ENCODE data around the gene WWOX.

Gene WWOX

DNA sequence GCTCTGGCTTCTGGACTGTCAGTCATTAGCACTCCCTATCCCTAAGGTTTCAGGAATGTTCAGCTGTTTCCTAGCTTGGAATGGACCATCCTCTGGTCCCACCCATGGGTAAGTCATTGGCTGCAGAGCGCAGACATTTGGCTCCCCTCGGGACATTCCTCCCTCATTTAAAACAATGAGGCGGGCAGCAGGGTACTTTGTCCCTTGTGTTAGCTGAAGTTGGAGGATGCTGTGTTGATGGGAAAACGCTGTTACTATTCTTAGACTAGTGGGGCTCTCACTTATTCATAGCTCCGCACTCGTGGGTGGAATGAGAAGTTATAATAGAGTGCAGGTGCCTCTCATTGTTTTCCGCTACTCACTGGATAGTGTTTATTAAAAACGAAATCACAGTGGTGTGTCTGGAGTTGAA lies 673.8 kb downstream of the WWOX start:
- TF ChIP-seq OSR1 (CRISPR knock-in tag; IDR thresholded peaks at IDR 0.05) (no peak), ISL1 (CRISPR knock-in tag; IDR thresholded peaks at IDR 0.05) (no peak), ESRRG (CRISPR knock-in tag; IDR thresholded peaks at IDR 0.05) (no peak), ZNF70 (CRISPR knock-in tag; IDR thresholded peaks at IDR 0.05) (no peak), RARB (CRISPR knock-in tag; IDR thresholded peaks at IDR 0.05) (no peak)
- no peak for ATAC-seq

GRCh38 chr16:78773706-78774105 lies 674.3 kb downstream of the WWOX start:
- no peak for ATAC-seq
- no peak for TF ChIP-seq CSDC2 (CRISPR knock-in tag; IDR thresholded peaks at IDR 0.05)

DNA sequence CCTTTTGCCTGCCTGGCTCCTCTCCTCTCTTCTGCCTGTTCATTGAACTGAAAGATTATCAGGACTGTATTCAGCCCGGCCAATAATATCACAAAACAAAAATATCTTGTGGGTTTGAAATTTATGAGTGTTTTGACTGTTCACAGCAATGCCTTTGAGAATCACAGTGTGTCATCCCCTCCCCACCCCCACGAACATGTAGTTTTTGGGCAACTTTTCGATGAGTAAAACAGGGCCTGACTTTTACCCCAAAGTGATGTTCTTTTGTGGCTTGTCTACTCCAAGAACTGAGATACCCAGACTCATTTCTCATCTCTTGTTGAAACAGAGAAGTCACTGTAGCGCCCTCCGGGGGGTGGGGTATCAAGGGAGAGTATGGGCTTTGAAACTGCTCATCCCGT lies 675.7 kb downstream of the WWOX start:
- no peak for ATAC-seq
- TF ChIP-seq ZC3H10 (CRISPR knock-in tag; IDR thresholded peaks at IDR 0.05) = no peak
- TF ChIP-seq PATZ1 (CRISPR knock-in tag; IDR thresholded peaks at IDR 0.05; ENCODE audit: borderline replicate concordance) = no peak
- no peak for TF ChIP-seq SNAI2 (CRISPR knock-in tag; IDR thresholded peaks at IDR 0.05)
- TF ChIP-seq ESRRG (CRISPR knock-in tag; IDR thresholded peaks at IDR 0.05) = no peak
- TF ChIP-seq, protein P1, sequence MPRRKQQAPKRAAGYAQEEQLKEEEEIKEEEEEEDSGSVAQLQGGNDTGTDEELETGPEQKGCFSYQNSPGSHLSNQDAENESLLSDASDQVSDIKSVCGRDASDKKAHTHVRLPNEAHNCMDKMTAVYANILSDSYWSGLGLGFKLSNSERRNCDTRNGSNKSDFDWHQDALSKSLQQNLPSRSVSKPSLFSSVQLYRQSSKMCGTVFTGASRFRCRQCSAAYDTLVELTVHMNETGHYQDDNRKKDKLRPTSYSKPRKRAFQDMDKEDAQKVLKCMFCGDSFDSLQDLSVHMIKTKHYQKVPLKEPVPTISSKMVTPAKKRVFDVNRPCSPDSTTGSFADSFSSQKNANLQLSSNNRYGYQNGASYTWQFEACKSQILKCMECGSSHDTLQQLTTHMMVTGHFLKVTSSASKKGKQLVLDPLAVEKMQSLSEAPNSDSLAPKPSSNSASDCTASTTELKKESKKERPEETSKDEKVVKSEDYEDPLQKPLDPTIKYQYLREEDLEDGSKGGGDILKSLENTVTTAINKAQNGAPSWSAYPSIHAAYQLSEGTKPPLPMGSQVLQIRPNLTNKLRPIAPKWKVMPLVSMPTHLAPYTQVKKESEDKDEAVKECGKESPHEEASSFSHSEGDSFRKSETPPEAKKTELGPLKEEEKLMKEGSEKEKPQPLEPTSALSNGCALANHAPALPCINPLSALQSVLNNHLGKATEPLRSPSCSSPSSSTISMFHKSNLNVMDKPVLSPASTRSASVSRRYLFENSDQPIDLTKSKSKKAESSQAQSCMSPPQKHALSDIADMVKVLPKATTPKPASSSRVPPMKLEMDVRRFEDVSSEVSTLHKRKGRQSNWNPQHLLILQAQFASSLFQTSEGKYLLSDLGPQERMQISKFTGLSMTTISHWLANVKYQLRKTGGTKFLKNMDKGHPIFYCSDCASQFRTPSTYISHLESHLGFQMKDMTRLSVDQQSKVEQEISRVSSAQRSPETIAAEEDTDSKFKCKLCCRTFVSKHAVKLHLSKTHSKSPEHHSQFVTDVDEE (CRISPR knock-in tag; IDR thresholded peaks at IDR 0.05) = no peak
- TF ChIP-seq, protein P2, sequence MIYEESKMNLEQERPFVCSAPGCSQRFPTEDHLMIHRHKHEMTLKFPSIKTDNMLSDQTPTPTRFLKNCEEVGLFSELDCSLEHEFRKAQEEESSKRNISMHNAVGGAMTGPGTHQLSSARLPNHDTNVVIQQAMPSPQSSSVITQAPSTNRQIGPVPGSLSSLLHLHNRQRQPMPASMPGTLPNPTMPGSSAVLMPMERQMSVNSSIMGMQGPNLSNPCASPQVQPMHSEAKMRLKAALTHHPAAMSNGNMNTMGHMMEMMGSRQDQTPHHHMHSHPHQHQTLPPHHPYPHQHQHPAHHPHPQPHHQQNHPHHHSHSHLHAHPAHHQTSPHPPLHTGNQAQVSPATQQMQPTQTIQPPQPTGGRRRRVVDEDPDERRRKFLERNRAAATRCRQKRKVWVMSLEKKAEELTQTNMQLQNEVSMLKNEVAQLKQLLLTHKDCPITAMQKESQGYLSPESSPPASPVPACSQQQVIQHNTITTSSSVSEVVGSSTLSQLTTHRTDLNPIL (CRISPR knock-in tag; IDR thresholded peaks at IDR 0.05; ENCODE audit: low read depth) = no peak
- no peak for TF ChIP-seq ZNF8 (CRISPR knock-in tag; IDR thresholded peaks at IDR 0.05)
- no peak for TF ChIP-seq ZNF565 (CRISPR knock-in tag; conservative IDR thresholded peaks at IDR 0.05; ENCODE audit: low read depth)
- TF ChIP-seq ZFP3 (CRISPR knock-in tag; IDR thresholded peaks at IDR 0.05) = no peak
- no peak for TF ChIP-seq ARNTL (CRISPR knock-in tag; IDR thresholded peaks at IDR 0.05; ENCODE audit: borderline replicate concordance, low read depth)
- no peak for TF ChIP-seq ZFP30 (CRISPR knock-in tag; IDR thresholded peaks at IDR 0.05)
- TF ChIP-seq CSDC2 (CRISPR knock-in tag; IDR thresholded peaks at IDR 0.05) = no peak
- no peak for TF ChIP-seq ISL1 (CRISPR knock-in tag; IDR thresholded peaks at IDR 0.05)
- TF ChIP-seq CSRNP3 (CRISPR knock-in tag; IDR thresholded peaks at IDR 0.05) = no peak
- no peak for TF ChIP-seq GLIS3 (CRISPR knock-in tag; IDR thresholded peaks at IDR 0.05)
- no peak for TF ChIP-seq PPARA (CRISPR knock-in tag; IDR thresholded peaks at IDR 0.05; ENCODE audit: borderline replicate concordance)

DNA sequence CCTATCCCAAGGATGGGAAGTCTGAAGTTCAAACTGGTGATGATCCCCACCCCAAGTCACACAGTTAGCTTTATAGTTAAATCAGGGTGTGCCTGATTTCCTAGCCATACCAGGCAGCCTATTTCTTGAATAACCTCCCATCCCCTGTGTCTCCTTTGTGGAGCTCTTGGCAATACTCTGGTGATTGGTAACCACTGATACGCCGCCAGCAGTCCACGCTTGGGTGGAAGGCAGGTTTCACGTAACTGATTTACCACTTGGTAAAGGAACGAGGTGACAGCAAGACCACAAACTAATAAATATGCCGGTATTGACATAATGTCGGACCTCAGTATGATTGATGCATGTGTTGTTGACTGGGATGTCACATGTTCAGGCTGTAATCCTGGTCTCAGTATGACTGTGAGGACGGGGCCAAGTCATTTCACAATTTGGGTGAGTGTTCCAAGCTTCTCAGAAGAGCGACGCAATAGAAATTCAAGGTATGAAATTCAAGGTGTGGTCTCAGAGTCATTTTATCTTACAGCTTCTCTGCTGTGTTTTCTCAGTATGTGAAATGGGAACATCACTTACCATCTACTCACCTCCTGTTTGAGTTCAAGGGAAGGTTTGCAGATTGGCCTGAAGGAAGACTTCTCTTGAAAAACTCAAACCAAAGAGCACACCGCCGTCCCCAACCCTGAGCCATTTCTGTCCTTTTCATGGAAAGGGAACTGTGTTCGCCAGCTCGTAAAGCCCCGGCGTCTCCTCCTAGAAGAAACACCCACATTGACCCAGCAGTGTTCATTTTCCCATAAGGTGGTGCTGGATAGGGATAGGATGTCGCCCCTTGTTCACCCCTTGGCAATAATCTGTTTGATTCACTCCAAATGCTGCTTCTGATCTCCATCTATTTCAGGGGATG lies 678.9 kb downstream of the WWOX start:
- TF ChIP-seq CSDC2 (CRISPR knock-in tag; IDR thresholded peaks at IDR 0.05) (no peak), PPARA (CRISPR knock-in tag; IDR thresholded peaks at IDR 0.05; ENCODE audit: borderline replicate concordance) (no peak), TOX (CRISPR knock-in tag; IDR thresholded peaks at IDR 0.05; ENCODE audit: borderline replicate concordance) (no peak), SNAI2 (CRISPR knock-in tag; IDR thresholded peaks at IDR 0.05) (no peak), RARB (CRISPR knock-in tag; IDR thresholded peaks at IDR 0.05) (no peak), ZC3H10 (CRISPR knock-in tag; IDR thresholded peaks at IDR 0.05) (no peak), POU6F1 (CRISPR knock-in tag; IDR thresholded peaks at IDR 0.05; ENCODE audit: borderline replicate concordance, low read depth) (no peak), TCF4 (CRISPR knock-in tag; IDR thresholded peaks at IDR 0.05; ENCODE audit: borderline replicate concordance) (no peak)
- TF ChIP-seq, protein P1 (CRISPR knock-in tag; IDR thresholded peaks at IDR 0.05) = no peak
- ATAC-seq = no peak

Data from SK-N-SH treated with all-trans-retinoic acid at 6 μM for 48 hours (cell line).